Effector CD8-positive, alpha-beta T cell (primary cell): ENCODE data around the gene MLLT3.

ENCODE experiments used
- DNase-seq: peaks from one replicate; lab custom pipeline; 2025; lab: John Stamatoyannopoulos, UW

The MLLT3 gene

GRCh38 chr9:20512106-20512505 lies 110.2 kb downstream of the MLLT3 start:
- no peak for DNase-seq

GRCh38 chr9:20511686-20512085 lies 110.6 kb downstream of the MLLT3 start:
- DNase-seq: no peak

GRCh38 chr9:20509466-20509865 lies 112.8 kb downstream of the MLLT3 start:
- DNase-seq: no peak

GRCh38 chr9:20508242-20508641 lies 114.1 kb downstream of the MLLT3 start:
- DNase-seq: no peak

- DNase-seq: no peak
Observed at GRCh38 chr9:20507431-20507830, 114.9 kb downstream of the MLLT3 start.

- no peak for DNase-seq
Observed at GRCh38 chr9:20506099-20506900, 116.0 kb downstream of the MLLT3 start.

- no peak for DNase-seq
Observed at GRCh38 chr9:20505574-20505973, 116.7 kb downstream of the MLLT3 start.

GRCh38 chr9:20504930-20505329 lies 117.4 kb downstream of the MLLT3 start:
- DNase-seq: no peak

- no peak for DNase-seq
Observed at GRCh38 chr9:20500101-20500500, 122.2 kb downstream of the MLLT3 start.

- DNase-seq: no peak
Observed at GRCh38 chr9:20499013-20499412, 123.3 kb downstream of the MLLT3 start.

GRCh38 chr9:20496328-20496727 lies 126.0 kb downstream of the MLLT3 start:
- DNase-seq: no peak

- DNase-seq: no peak
Observed at GRCh38 chr9:20495098-20495497, 127.2 kb downstream of the MLLT3 start.

- DNase-seq: no peak
Observed at GRCh38 chr9:20494035-20494434, 128.3 kb downstream of the MLLT3 start.

- DNase-seq: no peak
Observed at GRCh38 chr9:20492772-20493171, 129.5 kb downstream of the MLLT3 start.

- no peak for DNase-seq
Observed at GRCh38 chr9:20491612-20492011, 130.7 kb downstream of the MLLT3 start.

- no peak for DNase-seq
Observed at GRCh38 chr9:20490246-20490834, 132.0 kb downstream of the MLLT3 start.

- DNase-seq: no peak
Observed at GRCh38 chr9:20488691-20489090, 133.6 kb downstream of the MLLT3 start.

GRCh38 chr9:20486552-20486951 lies 135.7 kb downstream of the MLLT3 start:
- DNase-seq: no peak

- DNase-seq: no peak
Observed at GRCh38 chr9:20481437-20481836, 140.9 kb downstream of the MLLT3 start.

- no peak for DNase-seq
Observed at GRCh38 chr9:20480249-20480648, 142.1 kb downstream of the MLLT3 start.

GRCh38 chr9:20479419-20480155 lies 142.7 kb downstream of the MLLT3 start:
- no peak for DNase-seq

- no peak for DNase-seq
Observed at GRCh38 chr9:20478786-20479185, 143.5 kb downstream of the MLLT3 start.
